ENCODE measurements around the gene WHRN.

Gene WHRN

DNA sequence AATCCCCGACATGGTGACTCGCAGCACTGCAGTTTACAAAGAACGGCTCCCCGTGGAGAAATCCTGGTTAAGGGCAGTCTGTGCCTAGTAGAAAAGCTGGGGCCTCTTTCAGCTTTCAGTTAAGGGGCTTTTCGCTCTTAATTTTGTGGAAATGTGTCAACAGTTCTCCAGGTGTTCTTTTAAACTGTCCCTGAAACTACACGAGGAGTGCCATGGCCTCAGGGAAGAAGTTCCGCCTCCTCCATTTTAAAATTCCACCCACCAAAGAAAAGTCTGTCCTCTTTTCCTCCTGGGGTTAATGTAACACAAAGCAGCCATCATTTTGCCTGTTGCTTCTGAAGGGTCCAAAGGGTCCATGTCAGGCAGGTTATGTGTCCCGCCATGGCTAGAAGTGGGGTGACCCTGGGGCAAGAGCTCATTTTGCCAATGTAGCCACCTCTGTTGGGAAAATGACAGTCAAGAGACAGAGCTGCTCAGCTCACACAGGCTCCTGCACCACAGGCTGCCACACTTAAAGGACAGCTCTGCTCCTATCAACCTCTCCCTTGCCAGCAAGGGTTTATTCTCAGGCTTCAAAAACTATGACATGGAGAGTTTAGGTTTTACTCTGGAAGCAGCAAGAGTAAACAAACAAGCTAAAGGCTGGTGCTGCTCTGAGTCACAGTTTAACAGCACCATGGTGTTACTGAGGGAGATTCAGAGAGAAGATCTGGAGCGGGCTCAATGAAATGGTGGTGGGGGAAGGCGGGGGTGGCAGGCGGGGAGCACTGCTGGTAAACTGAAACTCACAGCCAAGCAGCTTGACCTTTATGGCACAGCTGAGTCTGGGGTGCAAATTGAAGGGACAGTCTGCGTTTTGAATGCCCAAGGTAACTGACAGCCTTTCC lies 3.2 kb downstream of the WHRN start:
- no peak overlapping the region for H3K27ac ChIP-seq (ENCODE audit: low read depth, low read length)
- peaks cover 20% of the 10 kb centered on the region for H3K27me3 ChIP-seq (ENCODE audit: insufficient read depth, low read length)
- no peak overlapping the region for H2AFZ ChIP-seq (ENCODE audit: low read length, unreplicated experiment)
- peaks cover 12% of the 10 kb centered on the region for H3K4me1 ChIP-seq (ENCODE audit: control insufficient read depth, insufficient read depth, low read length, unreplicated experiment)
- H3K4me3 ChIP-seq (ENCODE audit: low read depth, low read length), result no peak overlapping the region
- H3K36me3 ChIP-seq (ENCODE audit: insufficient read depth, low read length), result no peaks in the 10 kb centered on the region
- H3K79me2 ChIP-seq (ENCODE audit: control insufficient read depth, insufficient read depth, low read length, unreplicated experiment), result no peaks in the 10 kb centered on the region

- Histone ChIP-seq H3K79me2 (ENCODE audit: control insufficient read depth, insufficient read depth, low read length, unreplicated experiment) (no peaks in the 10 kb centered on the region), H3K36me3 (ENCODE audit: insufficient read depth, low read length) (no peaks in the 10 kb centered on the region), H3K27ac (ENCODE audit: low read depth, low read length) (no peak overlapping the region), H3K27me3 (ENCODE audit: insufficient read depth, low read length) (peaks cover 7% of the 10 kb centered on the region; the same call in 1 of the 2 replicates), H2AFZ (ENCODE audit: low read length, unreplicated experiment) (no peak overlapping the region), H3K4me1 (ENCODE audit: control insufficient read depth, insufficient read depth, low read length, unreplicated experiment) (peaks cover 8% of the 10 kb centered on the region), H3K4me3 (ENCODE audit: low read depth, low read length) (no peak overlapping the region)
Observed at GRCh38 chr9:114500697-114501292, 4.5 kb downstream of the WHRN start.

GRCh38 chr9:114499941-114500696 lies 5.2 kb downstream of the WHRN start:
- no peak overlapping the region for H3K4me3 ChIP-seq (ENCODE audit: low read depth, low read length)
- H3K27me3 ChIP-seq (ENCODE audit: insufficient read depth, low read length), result peaks cover 9% of the 10 kb centered on the region; the same call in 1 of the 2 replicates
- H3K36me3 ChIP-seq (ENCODE audit: insufficient read depth, low read length), result no peaks in the 10 kb centered on the region
- H3K27ac ChIP-seq (ENCODE audit: low read depth, low read length), result no peak overlapping the region
- H3K4me1 ChIP-seq (ENCODE audit: control insufficient read depth, insufficient read depth, low read length, unreplicated experiment), result peaks cover 8% of the 10 kb centered on the region
- H3K79me2 ChIP-seq (ENCODE audit: control insufficient read depth, insufficient read depth, low read length, unreplicated experiment), result no peaks in the 10 kb centered on the region
- no peak overlapping the region for H2AFZ ChIP-seq (ENCODE audit: low read length, unreplicated experiment)

DNA sequence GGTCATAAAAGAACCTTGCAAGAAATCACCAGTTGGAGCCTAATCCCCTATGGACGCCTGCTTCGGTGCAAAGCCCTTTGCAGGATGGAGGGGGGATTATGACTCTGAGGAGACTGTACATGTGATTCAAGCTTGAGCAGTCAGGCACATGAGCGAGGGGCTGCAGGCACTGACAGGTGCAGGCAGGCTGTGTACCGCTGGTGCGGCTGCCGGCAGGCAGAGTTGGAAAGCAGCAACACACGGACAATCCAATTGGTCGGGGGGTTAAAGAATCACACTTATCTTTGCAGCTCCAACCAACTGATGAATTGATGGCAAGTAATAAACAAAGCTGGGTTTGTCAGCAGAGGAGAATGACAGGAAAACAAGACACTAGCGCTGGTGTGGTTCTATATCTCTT lies 5.7 kb downstream of the WHRN start:
- no peak overlapping the region for H2AFZ ChIP-seq (ENCODE audit: low read length, unreplicated experiment)
- peaks cover 8% of the 10 kb centered on the region for H3K4me1 ChIP-seq (ENCODE audit: control insufficient read depth, insufficient read depth, low read length, unreplicated experiment)
- H3K36me3 ChIP-seq (ENCODE audit: insufficient read depth, low read length), result no peaks in the 10 kb centered on the region
- no peak overlapping the region for H3K4me3 ChIP-seq (ENCODE audit: low read depth, low read length)
- H3K27me3 ChIP-seq (ENCODE audit: insufficient read depth, low read length), result peaks cover 11% of the 10 kb centered on the region; the same call in 1 of the 2 replicates
- H3K79me2 ChIP-seq (ENCODE audit: control insufficient read depth, insufficient read depth, low read length, unreplicated experiment), result no peaks in the 10 kb centered on the region
- no peak overlapping the region for H3K27ac ChIP-seq (ENCODE audit: low read depth, low read length)

- Histone ChIP-seq H3K27ac (ENCODE audit: low read depth, low read length) (no peak overlapping the region), H3K27me3 (ENCODE audit: insufficient read depth, low read length) (peaks cover 14% of the 10 kb centered on the region; the same call in 1 of the 2 replicates), H3K4me3 (ENCODE audit: low read depth, low read length) (no peak overlapping the region), H2AFZ (ENCODE audit: low read length, unreplicated experiment) (no peak overlapping the region), H3K79me2 (ENCODE audit: control insufficient read depth, insufficient read depth, low read length, unreplicated experiment) (no peaks in the 10 kb centered on the region), H3K4me1 (ENCODE audit: control insufficient read depth, insufficient read depth, low read length, unreplicated experiment) (peaks cover 6% of the 10 kb centered on the region), H3K36me3 (ENCODE audit: insufficient read depth, low read length) (no peaks in the 10 kb centered on the region)
Observed at GRCh38 chr9:114497727-114498382, 7.4 kb downstream of the WHRN start.

DNA sequence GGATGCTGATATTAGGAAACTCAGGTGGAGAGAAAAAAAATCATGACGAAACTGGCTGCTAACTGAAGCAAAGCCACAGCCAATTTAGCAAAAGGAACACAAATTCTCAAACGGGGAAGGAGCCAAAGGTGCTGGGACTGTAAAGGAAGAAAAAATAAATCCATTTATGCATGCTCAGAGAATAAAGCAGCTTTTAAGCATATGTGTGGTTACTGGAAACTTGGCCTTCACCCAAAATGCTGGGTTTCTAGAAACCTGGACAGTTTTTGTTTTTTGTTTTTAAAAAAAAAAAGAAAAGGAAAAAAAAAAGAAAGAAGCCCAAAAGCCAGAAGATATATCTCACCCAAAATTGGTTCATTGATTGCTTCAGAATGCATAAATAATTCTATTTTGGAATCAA lies 8.0 kb downstream of the WHRN start:
- no peaks in the 10 kb centered on the region for H3K36me3 ChIP-seq (ENCODE audit: insufficient read depth, low read length)
- peaks cover 14% of the 10 kb centered on the region; the same call in 1 of the 2 replicates for H3K27me3 ChIP-seq (ENCODE audit: insufficient read depth, low read length)
- no peak overlapping the region for H3K27ac ChIP-seq (ENCODE audit: low read depth, low read length)
- H3K4me1 ChIP-seq (ENCODE audit: control insufficient read depth, insufficient read depth, low read length, unreplicated experiment), result no peaks in the 10 kb centered on the region
- no peak overlapping the region for H2AFZ ChIP-seq (ENCODE audit: low read length, unreplicated experiment)
- no peaks in the 10 kb centered on the region for H3K79me2 ChIP-seq (ENCODE audit: control insufficient read depth, insufficient read depth, low read length, unreplicated experiment)
- no peak overlapping the region for H3K4me3 ChIP-seq (ENCODE audit: low read depth, low read length)

- no peak overlapping the region for H2AFZ ChIP-seq (ENCODE audit: low read length, unreplicated experiment)
- H3K27ac ChIP-seq (ENCODE audit: low read depth, low read length), result no peak overlapping the region
- H3K4me3 ChIP-seq (ENCODE audit: low read depth, low read length), result no peak overlapping the region
- peaks cover 14% of the 10 kb centered on the region; the same call in 1 of the 2 replicates for H3K27me3 ChIP-seq (ENCODE audit: insufficient read depth, low read length)
- no peaks in the 10 kb centered on the region for H3K4me1 ChIP-seq (ENCODE audit: control insufficient read depth, insufficient read depth, low read length, unreplicated experiment)
- H3K36me3 ChIP-seq (ENCODE audit: insufficient read depth, low read length), result no peaks in the 10 kb centered on the region
- H3K79me2 ChIP-seq (ENCODE audit: control insufficient read depth, insufficient read depth, low read length, unreplicated experiment), result no peaks in the 10 kb centered on the region
Observed at GRCh38 chr9:114496011-114496410, 9.3 kb downstream of the WHRN start.

DNA sequence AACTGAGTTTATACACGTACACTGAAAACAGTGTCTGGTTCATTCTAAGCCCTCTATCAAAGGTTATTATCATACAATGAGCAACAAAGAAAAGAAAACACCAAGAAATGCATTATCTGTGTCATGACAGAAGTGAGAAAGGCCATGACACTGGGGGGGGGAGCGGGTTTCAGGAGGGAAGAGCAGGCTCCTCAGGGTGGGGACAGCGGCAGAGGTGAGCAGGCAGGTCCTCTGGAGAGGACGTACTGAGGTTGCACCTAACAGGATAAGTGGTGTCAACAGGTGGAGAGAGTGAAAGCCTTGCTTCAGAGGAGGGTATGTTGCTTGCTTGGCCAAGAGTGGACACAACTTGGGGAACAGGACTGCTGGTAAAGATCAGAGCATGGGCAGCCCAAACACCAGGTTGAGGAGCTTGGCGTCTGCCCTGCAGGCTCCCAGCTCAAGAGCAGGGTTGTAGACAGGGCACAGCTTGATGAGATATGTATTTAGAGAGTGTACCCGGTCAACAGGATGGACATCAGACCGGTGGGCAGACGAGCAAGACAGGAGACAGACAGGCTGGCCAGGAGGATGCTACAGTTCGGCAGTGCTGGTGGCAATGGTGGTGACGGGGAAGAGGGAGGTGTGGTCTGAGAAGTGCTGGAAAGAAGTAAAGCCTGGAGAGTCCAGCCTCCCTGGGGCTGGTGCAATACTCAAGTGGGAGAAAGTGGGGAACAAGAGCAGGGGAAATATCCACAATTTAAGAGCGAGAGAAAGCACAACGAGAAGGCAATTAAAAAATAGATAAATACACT lies 10.3 kb downstream of the WHRN start:
- H2AFZ ChIP-seq (ENCODE audit: low read length, unreplicated experiment), result no peak overlapping the region
- no peaks in the 10 kb centered on the region for H3K79me2 ChIP-seq (ENCODE audit: control insufficient read depth, insufficient read depth, low read length, unreplicated experiment)
- H3K36me3 ChIP-seq (ENCODE audit: insufficient read depth, low read length), result no peaks in the 10 kb centered on the region
- peaks cover 14% of the 10 kb centered on the region; the same call in 1 of the 2 replicates for H3K27me3 ChIP-seq (ENCODE audit: insufficient read depth, low read length)
- H3K4me3 ChIP-seq (ENCODE audit: low read depth, low read length), result no peak overlapping the region
- no peak overlapping the region for H3K27ac ChIP-seq (ENCODE audit: low read depth, low read length)
- H3K4me1 ChIP-seq (ENCODE audit: control insufficient read depth, insufficient read depth, low read length, unreplicated experiment), result no peaks in the 10 kb centered on the region

DNA sequence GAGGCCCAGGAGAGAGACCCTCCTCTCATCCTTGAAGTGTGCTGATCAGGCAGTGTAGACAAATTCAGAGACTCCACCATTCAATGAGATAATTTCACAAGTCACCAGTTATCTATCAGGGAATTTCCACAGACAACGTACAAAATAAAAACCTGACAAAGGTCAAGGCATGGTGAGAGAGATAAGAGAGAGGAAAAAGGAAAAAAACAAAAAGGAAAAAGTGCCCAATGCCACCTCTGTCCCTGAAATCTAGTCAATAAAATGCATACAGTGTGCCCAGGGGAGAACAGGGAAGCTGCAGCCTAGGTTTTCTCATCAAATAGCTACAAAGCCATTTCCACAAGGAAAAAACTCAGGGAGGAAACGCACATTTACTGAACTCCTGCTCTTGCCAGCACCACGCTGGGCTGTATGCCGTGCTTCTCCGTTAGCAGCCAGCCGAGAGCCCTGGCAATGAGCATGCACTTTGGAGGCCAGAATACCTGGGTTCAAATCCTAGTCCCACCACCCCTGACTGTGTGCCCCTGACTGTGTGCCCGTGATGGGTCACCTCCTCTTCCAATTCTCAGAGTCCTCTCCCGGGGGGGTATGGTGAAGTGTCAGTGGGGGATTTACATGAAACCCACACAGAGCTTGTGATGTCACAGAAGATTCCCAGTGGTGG lies 11.6 kb downstream of the WHRN start:
- Histone ChIP-seq H3K27me3 (ENCODE audit: insufficient read depth, low read length) (peaks cover 14% of the 10 kb centered on the region; the same call in 1 of the 2 replicates), H2AFZ (ENCODE audit: low read length, unreplicated experiment) (no peak overlapping the region), H3K4me3 (ENCODE audit: low read depth, low read length) (no peak overlapping the region), H3K4me1 (ENCODE audit: control insufficient read depth, insufficient read depth, low read length, unreplicated experiment) (no peaks in the 10 kb centered on the region), H3K36me3 (ENCODE audit: insufficient read depth, low read length) (no peaks in the 10 kb centered on the region), H3K79me2 (ENCODE audit: control insufficient read depth, insufficient read depth, low read length, unreplicated experiment) (no peaks in the 10 kb centered on the region), H3K27ac (ENCODE audit: low read depth, low read length) (no peak overlapping the region)

Data from ACC112 (cell line).